Lower leg skin (tissue), 3 donors: ENCODE measurements around the gene MUSK.

Source experiments
- POLR2A ChIP-seq, 2 donors: fragments of 450-650 bp; IDR thresholded peaks; one replicate each; pipeline ENCODE4 v1.6.1; 2016 to 2017; ENCODE audit warnings: antibody characterized with exemption in 2 of 2, mild to moderate bottlenecking in 1 of 2, moderate library complexity in 1 of 2
- TF ChIP-seq, protein P1 (sequence below), 3 donors: fragments of 450-650 bp; IDR thresholded peaks; one replicate each; pipeline ENCODE4 v1.5.1; 2016; ENCODE audit warnings: antibody characterized with exemption in 3 of 3, mild to moderate bottlenecking in 3 of 3, moderate library complexity in 2 of 3

GRCh38 chr9:110764006-110764405 is 95.4 kb downstream of the MUSK start:
- no peak for TF ChIP-seq POLR2A (IDR thresholded peaks at IDR 0.05)
- TF ChIP-seq, protein P1, sequence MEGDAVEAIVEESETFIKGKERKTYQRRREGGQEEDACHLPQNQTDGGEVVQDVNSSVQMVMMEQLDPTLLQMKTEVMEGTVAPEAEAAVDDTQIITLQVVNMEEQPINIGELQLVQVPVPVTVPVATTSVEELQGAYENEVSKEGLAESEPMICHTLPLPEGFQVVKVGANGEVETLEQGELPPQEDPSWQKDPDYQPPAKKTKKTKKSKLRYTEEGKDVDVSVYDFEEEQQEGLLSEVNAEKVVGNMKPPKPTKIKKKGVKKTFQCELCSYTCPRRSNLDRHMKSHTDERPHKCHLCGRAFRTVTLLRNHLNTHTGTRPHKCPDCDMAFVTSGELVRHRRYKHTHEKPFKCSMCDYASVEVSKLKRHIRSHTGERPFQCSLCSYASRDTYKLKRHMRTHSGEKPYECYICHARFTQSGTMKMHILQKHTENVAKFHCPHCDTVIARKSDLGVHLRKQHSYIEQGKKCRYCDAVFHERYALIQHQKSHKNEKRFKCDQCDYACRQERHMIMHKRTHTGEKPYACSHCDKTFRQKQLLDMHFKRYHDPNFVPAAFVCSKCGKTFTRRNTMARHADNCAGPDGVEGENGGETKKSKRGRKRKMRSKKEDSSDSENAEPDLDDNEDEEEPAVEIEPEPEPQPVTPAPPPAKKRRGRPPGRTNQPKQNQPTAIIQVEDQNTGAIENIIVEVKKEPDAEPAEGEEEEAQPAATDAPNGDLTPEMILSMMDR (IDR thresholded peaks at IDR 0.05) = no peak
